OCI-LY3 (cell line): ENCODE results near the gene SGMS2.

Source experiments
- H2AFZ ChIP-seq: fragments of 200-600, 300-600 bp; shearing (Covaris generic); 2 replicates; pipeline ENCODE4 v1.6.0; 2014; ENCODE audit warnings: antibody characterized with exemption, low read depth, low read length
- H3K27ac ChIP-seq: fragments of 200-600, 300-600 bp; sonication (generic); 2 replicates; pipeline ENCODE4 v1.5.1; 2014; ENCODE audit warnings: mild to moderate bottlenecking, low read length, moderate library complexity, mixed read lengths
- H3K27me3 ChIP-seq: fragments of 200-600, 300-600 bp; sonication (generic); 2 replicates; pipeline ENCODE4 v1.6.1; 2014; ENCODE audit warnings: low read depth, low read length, mixed read lengths
- H3K36me3 ChIP-seq: fragments of 200-600, 300-600 bp; sonication (generic); replicated peaks from 2 replicates; pipeline ENCODE3; 2014; ENCODE audit warnings: low read depth, low read length, mixed read lengths
- H3K4me1 ChIP-seq: fragments of 300-600, 200-600 bp; sonication (generic); 2 replicates; pipeline ENCODE4 v1.6.1; 2014; ENCODE audit warnings: low read length, mixed read lengths
- H3K4me2 ChIP-seq: fragments of 200-600, 300-600 bp; sonication (generic); 2 replicates; pipeline ENCODE4 v1.6.1; 2014; ENCODE audit warnings: low read length, mixed read lengths
- H3K4me3 ChIP-seq: fragments of 300-600, 200-600 bp; sonication (generic); 2 replicates; pipeline ENCODE4 v1.5.1; 2014; ENCODE audit warnings: antibody characterized with exemption, mild to moderate bottlenecking, low read length, moderate library complexity
- H3K79me2 ChIP-seq: fragments of 300-600, 200-600 bp; shearing (Covaris generic); 2 replicates; pipeline ENCODE4 v1.6.1; 2014; ENCODE audit warnings: mild to moderate bottlenecking, low read length, mixed read lengths
- H3K9ac ChIP-seq: fragments of 300-600, 200-600 bp; shearing (Covaris generic); 2 replicates; pipeline ENCODE4 v1.6.0; 2014; ENCODE audit warnings: mild to moderate bottlenecking, low read length, moderate library complexity
- H3K9me3 ChIP-seq: fragments of 200-600, 300-600 bp; shearing (Covaris generic); 2 replicates; pipeline ENCODE4 v1.6.1; 2014; ENCODE audit warnings: low read length, mixed read lengths; ENCODE audit not compliant: insufficient read depth
- H4K20me1 ChIP-seq: fragments of 200-600, 300-600 bp; sonication (generic); 2 replicates; pipeline ENCODE4 v1.6.1; 2016; ENCODE audit warnings: low read length, mixed read lengths; ENCODE audit not compliant: insufficient read depth
- EZH2phosphoT487 ChIP-seq: fragments of 200-600 bp; shearing (Covaris generic); IDR thresholded peaks from 2 replicates; pipeline ENCODE4 v1.6.1; 2018; ENCODE audit warnings: antibody characterized with exemption, mixed run types, low read depth
- TF ChIP-seq, protein P1 (sequence below): fragments of 200-600, 300-600 bp; sonication (generic); IDR thresholded peaks from 2 replicates; pipeline ENCODE4 v1.5.1; 2014; ENCODE audit warnings: antibody characterized with exemption, low read length, low read depth

Gene SGMS2

DNA sequence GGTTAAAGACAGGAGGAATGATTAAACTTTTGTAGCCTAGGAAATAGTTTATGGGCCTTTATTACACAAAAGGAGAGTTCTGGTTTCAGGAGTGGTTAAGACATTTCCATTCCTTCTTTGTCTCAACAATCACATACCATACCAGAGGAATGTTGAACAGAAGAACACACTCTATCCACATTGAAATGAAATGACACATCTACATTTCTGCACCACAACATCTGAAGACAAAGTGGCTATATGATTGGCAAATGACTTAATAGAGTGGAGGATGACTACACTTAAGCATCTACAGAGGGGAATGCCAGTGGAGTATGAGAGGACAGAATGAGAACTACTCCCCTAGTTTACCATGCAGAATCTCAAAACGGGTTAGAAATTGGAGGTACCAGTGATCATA, 114.6 kb downstream of the SGMS2 start:
- Histone ChIP-seq H3K4me2 (no peak overlapping the region), H3K36me3 (peaks cover 26% of the 10 kb centered on the region), H3K4me3 (no peak overlapping the region), H3K27me3 (no peaks in the 10 kb centered on the region), H2AFZ (no peak overlapping the region), H3K27ac (no peak overlapping the region), H3K4me1 (peaks cover 16% of the 10 kb centered on the region), H3K79me2 (0 out of 2 replicates have a peak, but pooled peaks cover 4% of the 10 kb centered on the region), H4K20me1 (no peaks in the 10 kb centered on the region), H3K9ac (no peak overlapping the region), H3K9me3 (no peaks in the 10 kb centered on the region)
- TF ChIP-seq EZH2phosphoT487 = no peak
- TF ChIP-seq, protein P1, sequence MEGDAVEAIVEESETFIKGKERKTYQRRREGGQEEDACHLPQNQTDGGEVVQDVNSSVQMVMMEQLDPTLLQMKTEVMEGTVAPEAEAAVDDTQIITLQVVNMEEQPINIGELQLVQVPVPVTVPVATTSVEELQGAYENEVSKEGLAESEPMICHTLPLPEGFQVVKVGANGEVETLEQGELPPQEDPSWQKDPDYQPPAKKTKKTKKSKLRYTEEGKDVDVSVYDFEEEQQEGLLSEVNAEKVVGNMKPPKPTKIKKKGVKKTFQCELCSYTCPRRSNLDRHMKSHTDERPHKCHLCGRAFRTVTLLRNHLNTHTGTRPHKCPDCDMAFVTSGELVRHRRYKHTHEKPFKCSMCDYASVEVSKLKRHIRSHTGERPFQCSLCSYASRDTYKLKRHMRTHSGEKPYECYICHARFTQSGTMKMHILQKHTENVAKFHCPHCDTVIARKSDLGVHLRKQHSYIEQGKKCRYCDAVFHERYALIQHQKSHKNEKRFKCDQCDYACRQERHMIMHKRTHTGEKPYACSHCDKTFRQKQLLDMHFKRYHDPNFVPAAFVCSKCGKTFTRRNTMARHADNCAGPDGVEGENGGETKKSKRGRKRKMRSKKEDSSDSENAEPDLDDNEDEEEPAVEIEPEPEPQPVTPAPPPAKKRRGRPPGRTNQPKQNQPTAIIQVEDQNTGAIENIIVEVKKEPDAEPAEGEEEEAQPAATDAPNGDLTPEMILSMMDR = no peak

DNA sequence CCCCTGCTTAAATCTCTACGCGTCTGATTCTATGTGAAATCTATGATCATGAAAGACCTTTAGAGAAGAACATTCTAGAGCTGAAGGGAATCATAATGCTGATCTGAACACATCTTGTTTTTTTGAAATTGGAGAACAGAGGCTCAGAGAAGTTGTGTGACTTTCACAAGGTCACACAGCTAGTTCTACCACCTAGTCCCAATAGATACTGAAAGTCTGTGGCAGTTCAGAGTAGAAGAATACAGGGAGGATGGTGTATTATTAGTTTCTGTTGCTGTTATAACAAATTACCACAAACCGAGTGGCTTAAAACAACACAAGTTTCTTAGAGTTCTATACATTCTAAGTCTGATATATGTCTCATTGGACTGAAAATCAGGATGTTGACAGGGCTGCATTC, 121.1 kb downstream of the SGMS2 start:
- TF ChIP-seq EZH2phosphoT487 = no peak
- TF ChIP-seq, protein P1 = no peak
- H3K9ac ChIP-seq = no peak overlapping the region
- H3K4me1 ChIP-seq = no peaks in the 10 kb centered on the region
- H3K27me3 ChIP-seq = no peaks in the 10 kb centered on the region
- no peaks in the 10 kb centered on the region for H3K79me2 ChIP-seq
- no peak overlapping the region for H3K4me3 ChIP-seq
- H3K27ac ChIP-seq = no peak overlapping the region
- H3K9me3 ChIP-seq = no peaks in the 10 kb centered on the region
- no peaks in the 10 kb centered on the region for H4K20me1 ChIP-seq
- no peak overlapping the region for H3K4me2 ChIP-seq
- H2AFZ ChIP-seq = no peak overlapping the region
- H3K36me3 ChIP-seq = peaks cover 20% of the 10 kb centered on the region

DNA sequence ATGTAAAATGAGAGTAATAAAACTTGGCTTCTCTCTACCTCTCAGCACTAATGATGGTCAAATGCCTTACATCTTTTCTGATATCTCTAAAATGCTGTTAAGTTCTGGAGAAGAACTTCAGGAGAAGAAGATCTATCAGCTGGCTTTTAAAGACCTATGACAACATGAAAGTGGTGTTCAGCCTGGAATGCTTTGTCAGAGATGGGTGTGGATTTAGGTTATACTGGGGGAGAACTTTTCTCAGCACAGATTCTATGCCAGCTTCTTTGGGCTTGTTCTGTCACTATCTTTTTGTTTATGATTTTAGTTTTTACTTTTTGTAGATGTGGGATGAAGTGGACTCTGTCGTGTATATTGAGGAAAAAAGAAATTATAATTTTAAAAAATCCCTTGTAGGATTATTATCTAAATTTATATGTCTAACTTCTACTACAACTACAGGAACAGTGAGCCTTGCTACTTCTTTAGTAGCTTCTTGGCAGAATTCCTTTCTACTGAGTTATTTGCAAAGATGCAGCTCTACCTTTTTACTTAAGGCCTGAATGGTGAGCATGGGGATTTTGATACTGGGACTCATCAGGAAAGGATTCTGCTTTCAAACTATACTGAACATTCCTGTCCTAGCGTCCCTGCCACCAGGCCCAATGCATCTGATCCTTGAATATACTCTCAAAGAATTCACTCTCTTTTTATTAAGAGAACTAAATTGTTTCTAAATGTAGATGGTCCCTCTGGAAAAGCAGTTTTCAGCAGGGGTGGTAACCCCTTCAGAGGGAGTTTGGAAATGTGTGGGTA, 126.2 kb downstream of the SGMS2 start:
- H3K4me2 ChIP-seq = no peak overlapping the region
- H3K4me3 ChIP-seq = no peak overlapping the region
- H3K36me3 ChIP-seq = peaks cover 25% of the 10 kb centered on the region
- H3K79me2 ChIP-seq = no peaks in the 10 kb centered on the region
- no peaks in the 10 kb centered on the region for H3K4me1 ChIP-seq
- H3K9me3 ChIP-seq = peaks cover 4% of the 10 kb centered on the region; the same call in 1 of the 2 replicates
- H3K9ac ChIP-seq = no peak overlapping the region
- H3K27ac ChIP-seq = no peak overlapping the region
- TF ChIP-seq EZH2phosphoT487 = no peak
- TF ChIP-seq, protein P1 = no peak
- no peaks in the 10 kb centered on the region for H4K20me1 ChIP-seq
- no peak overlapping the region for H2AFZ ChIP-seq
- no peaks in the 10 kb centered on the region for H3K27me3 ChIP-seq

DNA sequence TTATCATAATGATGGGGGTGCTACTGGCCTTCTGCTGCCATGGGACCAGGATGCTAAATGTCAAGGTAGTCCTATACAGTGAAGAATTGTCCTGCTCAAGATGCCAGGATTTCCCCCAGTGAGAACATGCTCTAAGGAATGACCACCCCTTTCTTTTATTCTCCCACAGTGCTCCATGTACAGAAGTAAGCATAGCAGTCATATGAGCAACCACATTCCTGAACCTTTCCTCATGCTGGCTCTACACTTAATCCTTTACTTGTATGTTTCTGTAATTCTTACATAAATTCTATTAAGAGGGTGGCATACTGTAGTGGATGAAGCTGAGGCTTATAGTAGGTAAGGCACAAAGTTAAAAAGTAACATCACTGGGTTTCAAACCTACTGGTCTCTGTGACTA, 126.8 kb downstream of the SGMS2 start:
- no peak overlapping the region for H3K27ac ChIP-seq
- H3K9ac ChIP-seq = no peak overlapping the region

More for the DNA sequence above, 126.8 kb downstream of the SGMS2 start:
- Histone ChIP-seq H3K9me3 (peaks cover 4% of the 10 kb centered on the region; the same call in 1 of the 2 replicates), H4K20me1 (no peaks in the 10 kb centered on the region), H3K36me3 (peaks cover 25% of the 10 kb centered on the region), H2AFZ (no peak overlapping the region), H3K4me2 (no peak overlapping the region), H3K4me1 (no peaks in the 10 kb centered on the region), H3K4me3 (no peak overlapping the region), H3K27me3 (no peaks in the 10 kb centered on the region), H3K79me2 (no peaks in the 10 kb centered on the region)
- TF ChIP-seq, protein P1 = no peak
- TF ChIP-seq EZH2phosphoT487 = no peak
